Renal cortical epithelial cell (primary cell): ENCODE results near the gene PRRX2. TPM values are rescaled to one million over a fixed set of nuclear protein-coding genes. Genes with fewer than 3 reads are reported as not detected.
"Not testable (repeated sequence)": the region's sequence is repeated elsewhere in the genome, so short reads cannot be mapped to it uniquely, and the experiment has no call there.

ENCODE experiments used
- DNase-seq: peaks from one replicate; pipeline ENCODE4 v3.0.0-alpha.2; 2011; ENCODE audit warnings: low read depth
- total RNA-seq: library from RNA; depleted of rRNA; stranded (reverse); fragments of >200 nt; gene quantifications from 2 replicates; pipeline ENCODE4 v1.2.3, GENCODE V29; 2014

Gene PRRX2
- total RNA-seq, 1 donor from 2014 or later = 0.45 TPM

GRCh38 chr9:129653823-129654553 lies 11.5 kb upstream of the PRRX2 start:
- DNase-seq = peak; percentile 9

- DNase-seq = no peak
These were observed 10.8 kb upstream of the PRRX2 start for GRCh38 chr9:129654554-129655040.

- DNase-seq = peak; percentile 8
These were observed 10.3 kb upstream of the PRRX2 start for GRCh38 chr9:129655154-129655553.

- DNase-seq = no peak
These were observed 9.8 kb upstream of the PRRX2 start for GRCh38 chr9:129655696-129656095.

GRCh38 chr9:129656795-129657390 lies 8.6 kb upstream of the PRRX2 start:
- peak; percentile 70 for DNase-seq

GRCh38 chr9:129661029-129661428 lies 4.4 kb upstream of the PRRX2 start:
- DNase-seq = no peak

GRCh38 chr9:129662239-129662638 lies 3.2 kb upstream of the PRRX2 start:
- DNase-seq = not testable (repeated sequence)

GRCh38 chr9:129664746-129665388 lies 580 bp upstream of the PRRX2 start:
- no peak for DNase-seq

GRCh38 chr9:129665814-129666520 lies 520 bp downstream of the PRRX2 start:
- no peak for DNase-seq

- DNase-seq = no peak
These were observed 1.1 kb downstream of the PRRX2 start for GRCh38 chr9:129666575-129666974.

- DNase-seq = no peak
These were observed 1.9 kb downstream of the PRRX2 start for GRCh38 chr9:129667378-129667777.

- no peak for DNase-seq
These were observed 2.4 kb downstream of the PRRX2 start for GRCh38 chr9:129667850-129668249.

- DNase-seq = peak; percentile 73
These were observed 3.8 kb downstream of the PRRX2 start for GRCh38 chr9:129669141-129669718.

GRCh38 chr9:129669946-129670345 lies 4.5 kb downstream of the PRRX2 start:
- DNase-seq = no peak

GRCh38 chr9:129671065-129671464 lies 5.6 kb downstream of the PRRX2 start:
- DNase-seq = no peak

GRCh38 chr9:129671519-129671918 lies 6.1 kb downstream of the PRRX2 start:
- no peak for DNase-seq

- no peak for DNase-seq
These were observed 7.3 kb downstream of the PRRX2 start for GRCh38 chr9:129672702-129673101.

GRCh38 chr9:129673602-129674001 lies 8.2 kb downstream of the PRRX2 start:
- DNase-seq = no peak

- DNase-seq = no peak
These were observed 8.8 kb downstream of the PRRX2 start for GRCh38 chr9:129674229-129674628.

- DNase-seq = no peak
These were observed 10.2 kb downstream of the PRRX2 start for GRCh38 chr9:129675620-129676019.

- DNase-seq = no peak
These were observed 10.8 kb downstream of the PRRX2 start for GRCh38 chr9:129676287-129676686.

GRCh38 chr9:129676975-129677374 lies 11.5 kb downstream of the PRRX2 start:
- DNase-seq = no peak
